OCI-LY3 (cell line): ENCODE data around the gene LINGO4.

ENCODE experiments used
- EZH2phosphoT487 ChIP-seq: fragments of 200-600 bp; shearing (Covaris generic); IDR thresholded peaks from 2 replicates; pipeline ENCODE4 v1.6.1; 2018; ENCODE audit warnings: antibody characterized with exemption, mixed run types, low read depth
- TF ChIP-seq, protein P1 (sequence below): fragments of 200-600, 300-600 bp; sonication (generic); IDR thresholded peaks from 2 replicates; pipeline ENCODE4 v1.5.1; 2014; ENCODE audit warnings: antibody characterized with exemption, low read length, low read depth

DNA sequence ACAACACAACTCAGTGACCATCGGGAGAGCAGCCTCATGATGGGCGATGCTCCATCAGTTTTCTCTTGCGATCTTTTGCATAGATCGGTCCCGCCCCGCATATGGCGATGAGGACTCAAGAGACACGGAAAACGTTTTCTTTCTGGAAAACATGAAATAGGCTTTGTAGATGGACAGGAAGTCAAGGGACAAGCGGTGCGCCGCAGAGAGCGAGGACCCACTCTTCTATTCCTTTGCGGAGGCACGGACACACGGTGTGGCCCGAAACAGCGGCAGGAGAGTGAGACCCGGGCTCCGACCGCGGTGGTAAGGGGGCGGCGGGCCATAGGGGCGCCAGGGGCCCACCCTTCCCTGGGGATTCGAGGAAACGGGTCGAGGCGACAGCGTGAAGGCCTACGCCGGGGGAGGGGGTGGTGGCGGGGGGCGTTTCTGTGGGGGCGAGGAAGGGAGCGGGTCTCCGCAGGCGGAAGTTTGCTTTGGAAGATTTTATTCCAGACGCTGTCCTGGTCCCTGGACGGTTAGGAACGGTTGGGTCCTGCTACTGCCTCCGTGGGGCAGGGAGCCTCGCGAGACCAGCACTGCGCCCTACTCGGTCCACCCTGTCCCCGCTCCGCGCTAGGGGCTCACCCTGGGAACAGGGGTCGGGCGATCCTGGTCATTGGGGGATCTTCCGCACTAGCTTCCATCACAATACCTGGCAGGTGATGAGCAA, 14.1 kb downstream of the LINGO4 start:
- TF ChIP-seq, protein P1, sequence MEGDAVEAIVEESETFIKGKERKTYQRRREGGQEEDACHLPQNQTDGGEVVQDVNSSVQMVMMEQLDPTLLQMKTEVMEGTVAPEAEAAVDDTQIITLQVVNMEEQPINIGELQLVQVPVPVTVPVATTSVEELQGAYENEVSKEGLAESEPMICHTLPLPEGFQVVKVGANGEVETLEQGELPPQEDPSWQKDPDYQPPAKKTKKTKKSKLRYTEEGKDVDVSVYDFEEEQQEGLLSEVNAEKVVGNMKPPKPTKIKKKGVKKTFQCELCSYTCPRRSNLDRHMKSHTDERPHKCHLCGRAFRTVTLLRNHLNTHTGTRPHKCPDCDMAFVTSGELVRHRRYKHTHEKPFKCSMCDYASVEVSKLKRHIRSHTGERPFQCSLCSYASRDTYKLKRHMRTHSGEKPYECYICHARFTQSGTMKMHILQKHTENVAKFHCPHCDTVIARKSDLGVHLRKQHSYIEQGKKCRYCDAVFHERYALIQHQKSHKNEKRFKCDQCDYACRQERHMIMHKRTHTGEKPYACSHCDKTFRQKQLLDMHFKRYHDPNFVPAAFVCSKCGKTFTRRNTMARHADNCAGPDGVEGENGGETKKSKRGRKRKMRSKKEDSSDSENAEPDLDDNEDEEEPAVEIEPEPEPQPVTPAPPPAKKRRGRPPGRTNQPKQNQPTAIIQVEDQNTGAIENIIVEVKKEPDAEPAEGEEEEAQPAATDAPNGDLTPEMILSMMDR: no peak
- no peak for TF ChIP-seq EZH2phosphoT487
